Astrocyte (in vitro differentiated cells and primary cell): ENCODE measurements around the gene RAPGEF5.

Experiments used
- CTCF ChIP-seq: IDR thresholded peaks from 2 replicates; pipeline ENCODE4 v1.5.1; 2011; ENCODE audit warnings: low read depth, mild to moderate bottlenecking, inconsistent platforms, low read length, moderate library complexity; ENCODE audit not compliant: insufficient read depth
- EZH2 ChIP-seq: IDR thresholded peaks from 2 replicates; pipeline ENCODE4 v1.6.1; 2012; ENCODE audit warnings: mild to moderate bottlenecking, low read length, inconsistent platforms; ENCODE audit not compliant: insufficient read depth

GRCh38 chr7:22402250-22402649 lies 45.3 kb upstream of the RAPGEF5 start:
- no peak for TF ChIP-seq CTCF
- TF ChIP-seq EZH2, result no peak
